GM18519 (cell line): ENCODE measurements around the gene SETD2.
"Not testable (repeated sequence)": the region's sequence is repeated elsewhere in the genome, so short reads cannot be mapped to it uniquely, and the experiment has no call there.

Experiments used
- ATAC-seq: cut with Tn5 transposase; IDR thresholded peaks from one replicate; pipeline ENCODE4 v1.9.1; 2021; ENCODE audit warnings: mild to moderate bottlenecking, moderate library complexity; ENCODE audit not compliant: unreplicated experiment, low FRiP score

Gene SETD2

DNA sequence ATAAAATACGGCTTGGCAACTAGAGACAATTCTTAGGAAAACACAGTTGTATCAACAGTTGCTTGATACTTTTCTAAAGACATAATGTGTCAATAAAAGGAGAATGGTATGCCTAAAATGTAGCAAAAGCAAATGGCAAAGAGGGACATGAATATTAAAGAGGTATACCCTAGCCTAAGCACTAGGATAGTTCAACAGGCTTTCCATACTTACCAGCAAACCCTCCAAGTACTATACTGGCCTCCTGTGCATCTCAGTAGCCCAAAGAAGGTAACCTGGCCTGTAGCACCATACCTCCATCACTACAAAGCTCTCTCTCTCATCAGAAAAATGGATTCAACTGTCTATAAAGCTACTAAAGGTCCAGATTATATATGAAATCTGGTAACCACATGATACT is 7.5 kb downstream of the SETD2 start:
- no peak for ATAC-seq

DNA sequence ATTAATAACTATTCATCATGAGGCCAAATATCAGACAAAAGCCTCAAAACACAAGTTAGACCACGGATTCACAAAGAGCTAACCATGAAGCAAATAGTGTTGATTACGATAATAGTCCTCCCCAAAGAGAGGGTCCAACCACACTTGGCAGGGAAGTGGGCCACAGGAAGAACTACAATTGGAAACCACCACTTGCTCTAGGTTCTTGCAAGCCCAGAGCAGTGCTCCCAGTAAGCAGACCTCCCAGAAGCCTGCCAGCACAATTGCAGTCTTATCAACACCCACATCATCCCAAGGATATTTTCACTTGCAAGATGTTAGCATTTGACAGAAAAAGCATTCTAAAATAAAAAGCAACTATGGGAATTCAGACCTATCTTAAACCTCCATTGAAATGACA is 11.3 kb downstream of the SETD2 start:
- no peak for ATAC-seq

DNA sequence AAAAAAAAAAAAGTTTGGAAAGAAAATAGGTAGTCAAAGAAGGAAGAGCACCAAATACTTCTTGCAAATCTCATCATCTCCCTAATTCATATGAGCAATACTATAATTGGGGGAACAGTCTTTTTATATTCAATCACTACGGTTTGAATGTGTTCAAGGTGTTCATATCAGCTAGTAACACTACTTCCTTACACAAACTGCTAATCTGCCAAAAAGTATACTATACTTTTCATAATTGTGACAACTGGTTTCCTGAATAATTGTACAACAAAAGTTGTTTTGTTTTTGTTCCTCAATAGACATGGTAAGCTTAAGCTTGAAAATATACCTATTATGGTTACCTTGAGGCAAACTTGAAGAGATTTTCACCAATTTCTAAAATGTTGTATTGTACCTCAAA is 12.1 kb downstream of the SETD2 start:
- ATAC-seq = no peak

DNA sequence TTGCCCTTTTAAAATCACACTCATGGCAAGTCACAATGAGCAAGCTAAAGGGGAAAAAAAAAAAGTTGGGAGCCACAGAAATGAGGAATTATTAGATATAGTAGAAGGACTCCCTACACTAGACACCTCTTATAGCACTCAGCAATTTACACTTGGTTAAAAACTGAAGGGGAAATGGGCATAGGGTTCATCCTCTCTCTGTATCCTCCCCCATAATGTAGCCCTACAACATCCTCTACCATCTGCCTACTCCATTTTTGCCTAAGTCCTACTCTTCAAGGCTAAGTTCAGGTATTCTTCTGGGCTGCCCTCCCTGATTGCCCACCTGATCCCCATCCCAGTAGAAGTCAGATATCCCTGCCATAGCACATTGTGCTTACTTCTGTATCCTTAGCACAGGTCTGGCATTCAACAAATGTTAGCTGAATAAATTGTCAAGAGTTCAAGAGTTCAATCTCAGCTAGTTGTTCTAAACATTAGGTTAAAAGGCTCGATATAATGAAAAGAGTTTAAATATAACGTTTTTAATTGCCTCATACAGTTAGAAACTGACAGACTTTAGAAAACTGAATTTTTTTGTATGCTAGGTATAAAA is 14.5 kb downstream of the SETD2 start:
- no peak for ATAC-seq

DNA sequence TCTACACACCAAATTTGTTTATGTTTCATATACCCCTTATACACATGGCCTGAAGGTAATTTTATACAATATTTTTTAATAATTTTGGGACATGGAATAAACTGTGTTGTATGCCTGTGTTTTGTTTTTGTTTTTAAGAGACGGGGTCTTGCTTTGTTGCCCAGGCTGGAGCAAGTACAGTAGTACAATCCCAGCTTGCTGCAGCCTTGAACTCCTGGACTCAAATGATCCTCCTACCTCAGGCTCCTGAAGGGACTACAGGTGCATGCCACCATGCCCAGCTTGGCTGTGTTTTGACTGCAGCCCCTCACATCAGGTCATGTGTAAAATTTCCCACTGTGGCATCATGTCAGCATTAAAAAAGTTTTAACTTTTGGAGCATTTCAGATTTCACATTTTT is 18.6 kb downstream of the SETD2 start:
- ATAC-seq = no peak

DNA sequence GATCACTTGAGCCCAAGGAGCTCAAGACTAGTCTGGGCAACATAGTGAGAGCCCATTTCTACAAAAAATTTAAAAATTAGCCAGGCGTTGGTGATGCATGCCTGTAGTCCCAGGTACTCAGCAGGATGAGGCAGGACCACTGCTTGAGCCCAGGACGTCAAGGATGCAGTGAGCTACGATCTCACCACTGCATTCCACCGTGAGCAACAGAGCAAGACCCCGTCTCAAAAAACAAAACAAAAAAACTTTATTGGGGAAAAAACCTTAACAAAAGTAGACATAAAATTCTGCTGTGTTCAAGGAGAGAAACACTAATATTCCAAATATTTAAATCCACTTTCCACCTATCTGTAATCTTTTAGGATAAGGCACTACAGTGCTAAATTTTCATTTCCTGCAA is 20.8 kb downstream of the SETD2 start:
- no peak for ATAC-seq

DNA sequence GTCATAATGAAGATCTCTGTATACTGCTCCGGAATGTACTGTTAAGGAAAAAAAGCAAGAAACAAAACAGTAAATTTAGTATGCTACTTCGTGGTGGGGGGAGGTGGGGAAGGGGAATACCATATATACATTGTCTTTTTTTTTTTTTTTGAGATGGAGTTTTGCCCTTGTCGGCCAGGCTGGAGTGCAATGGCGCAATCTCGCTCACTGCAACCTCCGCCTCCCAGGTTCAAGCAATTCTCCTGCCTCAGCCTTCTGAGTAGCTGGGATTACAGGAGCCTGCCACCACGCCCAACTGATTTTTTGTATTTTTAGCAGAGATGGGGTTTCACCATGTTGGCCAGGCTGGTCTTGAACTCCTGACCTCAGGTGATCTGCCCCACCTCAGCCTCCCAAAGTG is 21.4 kb downstream of the SETD2 start:
- ATAC-seq = not testable (repeated sequence)

DNA sequence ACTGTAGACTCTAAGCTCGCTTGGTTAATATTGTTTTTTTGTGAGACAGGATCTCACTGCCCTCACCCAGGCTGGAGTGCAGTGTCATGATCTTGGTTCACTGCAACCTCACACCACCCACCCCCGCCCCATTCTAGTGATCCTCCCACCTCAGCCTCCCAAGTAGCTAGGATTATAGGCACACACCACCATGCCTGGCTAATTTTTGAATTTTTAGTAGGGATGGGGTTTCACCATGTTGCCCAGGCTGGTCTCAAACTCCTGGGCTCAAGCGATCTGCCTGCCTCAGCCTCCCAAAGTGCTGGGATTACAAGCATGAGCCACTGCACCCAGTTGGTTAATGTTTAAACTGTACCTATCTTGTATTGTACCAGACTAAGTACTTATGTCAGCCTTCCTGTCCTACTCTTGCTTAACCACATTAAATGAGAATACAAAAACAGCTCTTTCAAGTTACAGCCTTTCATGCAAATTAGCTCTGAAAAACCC is 22.9 kb downstream of the SETD2 start:
- not testable (repeated sequence) for ATAC-seq

DNA sequence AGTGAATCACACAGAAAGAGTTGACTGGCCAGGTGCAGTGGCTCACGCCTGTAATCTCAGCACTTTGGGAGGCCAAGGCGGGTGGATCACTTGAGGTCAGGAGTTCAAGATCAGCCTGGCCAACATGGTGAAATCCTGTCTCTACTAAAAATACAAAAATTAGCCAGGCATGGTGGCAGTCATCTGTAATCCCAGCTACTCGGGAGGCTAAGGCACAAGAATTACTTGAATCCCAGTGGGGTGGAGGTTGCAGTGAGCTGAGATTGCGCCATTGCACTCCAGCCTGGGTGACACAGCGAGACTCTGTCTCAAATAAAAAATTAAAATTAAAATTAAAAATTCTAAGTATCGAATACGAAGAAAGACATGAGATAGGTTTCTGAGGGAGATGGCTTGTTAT is 23.4 kb downstream of the SETD2 start:
- ATAC-seq = not testable (repeated sequence)

DNA sequence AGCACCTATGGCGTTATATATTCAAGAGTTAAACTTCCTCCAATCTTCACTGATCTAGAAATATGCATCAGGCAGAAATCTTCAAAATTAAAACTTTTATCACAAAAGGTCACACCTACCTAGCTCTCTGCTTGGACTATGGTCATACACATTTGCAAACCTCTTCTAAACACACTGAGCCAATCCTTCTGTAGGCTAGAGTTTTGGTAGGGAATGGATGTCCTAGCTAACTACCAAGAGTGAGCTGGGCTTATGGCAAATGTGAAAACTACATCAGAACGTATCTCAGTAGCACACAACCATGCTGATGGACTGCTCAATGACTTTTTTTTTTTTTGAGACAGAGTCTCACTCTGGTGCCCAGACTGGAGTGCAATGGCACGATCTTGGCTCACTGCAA is 29.6 kb downstream of the SETD2 start:
- ATAC-seq = no peak

DNA sequence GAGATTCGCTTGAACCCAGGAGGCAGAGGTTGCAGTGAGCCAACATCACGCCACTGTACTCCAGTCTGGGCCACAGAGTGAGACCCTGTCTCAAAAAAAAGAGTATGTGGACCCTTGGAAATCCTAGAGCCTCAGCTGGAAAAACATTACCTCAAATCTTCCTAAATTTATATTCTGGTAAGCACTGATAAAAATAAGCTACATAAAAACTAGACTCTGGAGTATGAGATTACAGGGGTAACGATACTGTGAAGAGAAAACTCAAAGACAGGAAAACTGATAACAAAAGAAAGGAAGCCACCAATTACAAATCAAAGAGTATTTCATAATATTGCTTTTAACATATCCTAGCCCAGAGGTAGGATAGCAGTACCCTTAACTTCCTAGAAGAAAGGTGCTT is 30.3 kb downstream of the SETD2 start:
- ATAC-seq = no peak

DNA sequence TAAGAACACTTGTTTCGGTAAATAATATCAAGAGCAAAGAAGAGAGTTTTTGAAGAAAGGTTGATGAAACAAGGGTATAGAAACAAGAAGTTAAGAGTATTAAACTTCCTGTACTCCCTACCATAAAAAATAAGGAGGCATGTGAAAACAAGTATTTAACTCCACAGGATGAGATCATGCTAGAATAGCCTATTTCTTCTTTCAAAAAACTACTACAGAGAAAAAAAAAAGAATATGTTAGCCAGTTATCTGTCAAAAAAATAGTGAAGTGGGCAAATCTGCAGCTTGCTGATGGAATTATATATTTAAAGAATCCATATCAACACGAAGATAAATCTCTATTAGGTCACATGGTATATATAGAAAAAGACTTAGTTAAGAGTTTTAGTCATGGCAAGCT is 33.4 kb downstream of the SETD2 start:
- no peak for ATAC-seq

DNA sequence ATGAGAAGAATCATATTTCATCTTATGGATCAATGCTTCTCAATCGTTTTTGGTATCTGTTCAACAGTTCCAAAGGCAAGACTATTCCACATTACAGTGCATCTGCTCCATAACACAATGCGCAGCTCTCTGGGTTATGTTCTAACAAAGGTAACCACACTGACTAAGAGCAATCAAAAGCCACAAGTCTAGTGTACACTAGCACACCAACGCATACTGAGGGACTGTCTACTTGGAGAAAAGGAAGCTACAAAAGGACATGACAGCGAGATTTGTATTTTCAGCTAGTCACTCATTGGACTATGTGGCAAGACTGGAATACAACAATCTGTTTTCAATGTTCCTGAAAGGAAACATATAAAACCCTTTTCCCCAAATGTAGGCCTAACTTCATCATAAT is 35.8 kb downstream of the SETD2 start:
- no peak for ATAC-seq

DNA sequence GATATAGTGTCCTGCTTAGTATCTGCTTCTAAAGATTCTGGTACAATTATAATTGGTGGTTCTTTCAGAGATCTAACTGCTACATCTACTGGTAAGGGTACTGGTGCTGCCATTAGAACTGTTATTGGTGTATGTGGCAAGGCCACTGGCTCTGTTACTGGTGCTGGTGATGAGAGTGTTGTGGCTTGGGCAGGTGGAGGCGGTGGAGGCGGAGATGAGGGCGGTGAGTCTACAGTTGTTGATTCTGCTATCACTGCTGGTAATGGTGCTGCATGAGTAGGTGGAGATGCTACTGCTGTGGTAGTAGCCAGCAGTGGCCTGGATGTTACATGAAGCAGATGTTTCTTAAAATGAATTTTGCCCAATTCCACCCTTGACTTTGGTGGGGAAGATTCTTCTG is 40.1 kb downstream of the SETD2 start:
- ATAC-seq = no peak

DNA sequence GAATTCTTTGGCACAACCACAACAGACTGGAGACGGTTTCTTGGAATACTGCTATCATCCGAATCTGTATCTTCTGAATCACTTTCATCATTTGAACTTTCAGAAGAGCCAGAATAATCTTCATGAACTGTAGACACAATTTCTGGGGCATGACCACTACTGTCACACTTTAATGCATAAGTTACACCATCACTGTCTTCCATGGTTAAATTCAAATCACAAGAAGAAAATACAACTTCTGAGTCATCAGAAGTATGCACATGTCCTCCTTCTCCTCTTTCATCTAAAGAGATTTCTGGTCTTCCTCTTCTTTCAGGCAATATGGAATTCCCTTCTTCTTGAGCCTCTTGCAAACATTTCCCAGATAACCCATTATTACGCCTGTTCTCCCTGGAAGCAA is 42.5 kb downstream of the SETD2 start:
- no peak for ATAC-seq

DNA sequence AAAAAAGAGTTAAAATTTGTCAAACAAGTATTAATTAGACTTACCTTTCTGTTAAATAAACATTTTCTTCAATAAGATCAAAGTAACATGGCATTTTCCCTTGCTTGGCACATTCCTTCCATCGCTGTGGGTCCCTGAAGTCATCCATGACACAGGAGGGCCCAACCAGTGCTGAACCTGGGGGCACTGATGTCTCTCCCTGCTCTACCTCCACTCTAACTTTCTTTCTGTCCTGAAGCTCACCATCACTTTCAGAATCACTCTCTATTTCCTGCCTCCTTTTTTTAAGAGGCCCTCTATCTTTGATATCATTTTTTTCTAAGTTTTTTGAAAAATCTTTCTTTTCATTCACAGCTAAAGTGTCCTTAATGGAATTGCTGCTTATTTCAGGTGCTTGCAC is 43.8 kb downstream of the SETD2 start:
- ATAC-seq = no peak

DNA sequence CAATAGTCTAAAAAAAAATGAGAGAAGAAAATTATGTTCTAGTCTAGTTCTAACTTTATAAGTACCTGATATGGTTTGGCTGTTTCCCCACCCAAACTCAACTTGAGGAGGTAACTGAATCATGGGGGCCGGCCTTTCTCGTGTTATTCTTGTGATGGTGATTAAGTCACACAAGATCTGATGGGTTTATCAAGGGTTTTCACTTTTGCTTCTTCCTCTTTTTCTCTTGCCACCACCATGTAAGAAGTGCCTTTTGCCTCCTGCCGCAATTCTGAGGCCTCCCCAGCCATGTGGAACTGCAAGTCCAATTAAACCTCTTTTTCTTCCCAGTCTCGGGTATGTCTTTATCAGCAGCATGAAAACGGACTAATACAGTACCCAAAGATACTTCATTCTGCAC is 44.5 kb downstream of the SETD2 start:
- ATAC-seq = not testable (repeated sequence)

DNA sequence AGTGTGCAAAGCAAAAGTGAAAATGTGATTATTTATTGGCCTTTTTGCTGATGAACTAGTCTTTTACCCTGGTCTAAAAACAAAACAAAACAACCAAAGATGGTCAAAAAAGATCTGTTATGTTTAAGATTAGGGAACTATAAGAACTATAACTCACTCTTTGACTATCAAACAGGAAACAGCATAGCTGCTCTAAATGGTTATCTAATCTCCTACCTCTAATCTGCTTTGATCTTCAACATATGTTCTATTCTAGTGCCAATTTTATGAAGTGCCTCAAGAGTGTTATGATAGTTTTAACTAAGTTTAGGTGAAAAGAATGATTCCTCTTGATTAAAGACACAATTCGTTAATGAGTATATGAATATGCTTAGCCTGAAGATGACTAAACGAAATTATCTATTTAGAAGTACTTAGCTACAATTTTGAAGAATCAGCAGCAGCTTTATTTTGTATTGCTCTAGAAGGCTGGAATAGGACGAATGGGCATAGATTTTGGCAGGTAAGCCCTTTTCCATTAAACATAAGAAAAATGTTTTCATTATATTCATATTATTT is 46.0 kb downstream of the SETD2 start:
- ATAC-seq = no peak

DNA sequence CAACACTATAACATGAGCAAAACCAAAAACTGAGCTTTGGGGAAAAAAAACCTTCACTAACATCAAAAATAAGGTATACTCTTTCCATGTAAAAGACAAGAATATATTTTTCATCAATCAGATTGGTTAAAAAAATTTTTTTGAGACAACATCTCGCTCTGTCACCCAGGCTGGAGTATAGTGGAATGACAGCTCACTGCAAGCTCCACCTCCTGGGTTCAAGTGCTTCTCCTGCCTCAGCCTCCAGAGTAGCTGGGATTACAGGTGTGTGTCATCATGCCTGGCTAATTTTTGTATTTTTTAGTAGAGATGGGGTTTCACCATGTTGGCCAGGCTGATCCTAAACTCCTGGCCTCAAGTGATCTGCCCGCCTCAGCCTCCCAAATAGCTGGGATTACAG is 48.4 kb downstream of the SETD2 start:
- ATAC-seq = not testable (repeated sequence)

DNA sequence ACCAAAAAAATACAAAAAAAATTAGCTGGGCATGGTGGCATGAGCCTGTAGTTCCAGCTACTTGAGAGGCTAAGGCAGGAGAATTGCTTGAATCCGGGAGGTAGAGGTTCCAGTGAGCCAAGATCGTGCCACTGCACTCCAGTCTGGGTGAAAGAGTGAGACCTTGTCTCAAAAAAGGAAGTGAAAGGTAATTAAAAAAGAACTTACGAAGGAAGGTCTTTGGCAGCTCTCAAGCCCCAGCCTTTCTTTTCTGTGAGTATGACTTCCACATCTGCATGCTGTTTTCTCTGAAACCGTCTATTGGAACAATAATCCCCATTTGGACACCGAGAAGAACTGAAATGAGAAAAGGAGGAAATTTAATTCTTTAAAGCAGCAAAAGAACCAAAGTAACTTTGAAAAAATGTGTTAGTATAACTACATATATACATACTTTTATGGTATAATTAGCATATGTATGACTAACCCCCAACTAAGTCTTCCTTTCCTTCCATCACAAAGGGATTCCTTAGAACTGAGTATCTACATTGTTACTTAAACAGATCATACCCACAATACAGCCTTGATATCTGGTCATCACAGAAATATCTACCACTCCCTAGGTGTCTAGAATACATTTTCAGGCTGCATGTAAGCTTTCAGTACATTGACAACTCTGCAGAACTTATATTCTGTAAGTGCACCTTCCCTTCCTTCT is 50.1 kb downstream of the SETD2 start:
- ATAC-seq = no peak

DNA sequence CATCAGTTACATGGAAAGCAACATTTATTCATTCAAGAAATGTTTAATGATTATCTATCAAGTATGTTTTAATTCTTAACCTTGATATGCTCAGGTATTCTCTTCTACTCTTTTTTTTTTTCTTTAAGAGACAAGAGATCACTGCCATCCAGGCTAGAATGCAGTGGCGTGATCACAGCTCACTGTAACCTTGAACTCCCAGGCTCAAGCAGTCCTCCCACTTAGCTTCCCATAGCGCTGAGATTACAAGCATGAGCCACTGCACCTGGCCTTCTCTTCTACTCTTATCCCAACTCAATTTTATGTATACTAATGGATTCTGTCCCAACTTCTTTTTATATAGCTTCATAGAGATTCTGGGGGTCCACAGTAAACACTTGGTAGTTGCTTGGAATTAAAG is 50.9 kb downstream of the SETD2 start:
- no peak for ATAC-seq

DNA sequence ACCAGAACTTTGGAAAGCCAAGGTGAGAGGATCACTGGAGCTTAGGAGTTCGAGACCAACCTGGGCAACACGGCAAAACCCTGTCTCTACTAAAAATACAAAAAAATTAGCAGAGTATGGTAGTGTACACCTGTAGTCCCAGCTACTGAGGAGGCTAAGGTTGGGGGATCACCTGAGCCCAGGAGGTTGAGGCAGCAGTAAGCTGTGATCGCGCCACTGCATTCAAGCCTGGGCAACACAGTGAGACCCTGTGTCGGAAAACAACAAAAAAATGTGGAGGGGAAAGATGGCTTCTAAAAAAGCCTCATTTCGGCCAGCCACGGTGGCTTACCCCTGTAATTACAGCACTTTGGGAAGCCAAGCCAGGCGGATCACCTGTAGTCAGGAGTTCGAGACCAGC is 54.5 kb downstream of the SETD2 start:
- ATAC-seq = no peak
